BE2C (cell line): ENCODE measurements around the gene ITM2C.

Source experiments
- DNase-seq: peaks from one replicate; pipeline ENCODE4 v3.0.0-alpha.2; 2020
- H3K27me3 ChIP-seq: fragments of 250-450 bp; sonication (Bioruptor Pico); 2 replicates; pipeline ENCODE4 v1.5.1; 2020; ENCODE audit warnings: mild to moderate bottlenecking
- H3K36me3 ChIP-seq: fragments of 250-450 bp; sonication (Bioruptor Pico); 2 replicates; pipeline ENCODE4 v1.5.1; 2020; ENCODE audit warnings: mild to moderate bottlenecking
- H3K4me1 ChIP-seq: fragments of 250-450 bp; sonication (Bioruptor Pico); 2 replicates; pipeline ENCODE4 v1.5.1; 2020
- H3K4me3 ChIP-seq: 2 replicates; pipeline ENCODE4 v1.5.1; 2011; ENCODE audit warnings: low read depth, low read length
- H3K9me3 ChIP-seq: fragments of 250-450 bp; sonication (Bioruptor Pico); 2 replicates; pipeline ENCODE4 v1.5.1; 2020
- CTCF ChIP-seq: IDR thresholded peaks from 2 replicates; pipeline ENCODE4 v1.5.1; 2012; ENCODE audit warnings: mild to moderate bottlenecking, low read depth, low read length

Gene ITM2C

GRCh38 chr2:230919240-230919639 lies 54.5 kb downstream of the ITM2C start:
- TF ChIP-seq CTCF: no peak
- H3K4me1 ChIP-seq: no peaks in the 10 kb centered on the region
- H3K9me3 ChIP-seq: no peaks in the 10 kb centered on the region
- DNase-seq: no peak
- no peak overlapping the region for H3K4me3 ChIP-seq
- H3K27me3 ChIP-seq: peaks cover 10% of the 10 kb centered on the region
- H3K36me3 ChIP-seq: no peaks in the 10 kb centered on the region

GRCh38 chr2:230919681-230920080 lies 54.9 kb downstream of the ITM2C start:
- no peaks in the 10 kb centered on the region for H3K9me3 ChIP-seq
- no peak for TF ChIP-seq CTCF
- H3K4me1 ChIP-seq: no peaks in the 10 kb centered on the region
- no peak overlapping the region for H3K4me3 ChIP-seq
- peaks cover 10% of the 10 kb centered on the region for H3K27me3 ChIP-seq
- no peaks in the 10 kb centered on the region for H3K36me3 ChIP-seq
- no peak for DNase-seq

DNA sequence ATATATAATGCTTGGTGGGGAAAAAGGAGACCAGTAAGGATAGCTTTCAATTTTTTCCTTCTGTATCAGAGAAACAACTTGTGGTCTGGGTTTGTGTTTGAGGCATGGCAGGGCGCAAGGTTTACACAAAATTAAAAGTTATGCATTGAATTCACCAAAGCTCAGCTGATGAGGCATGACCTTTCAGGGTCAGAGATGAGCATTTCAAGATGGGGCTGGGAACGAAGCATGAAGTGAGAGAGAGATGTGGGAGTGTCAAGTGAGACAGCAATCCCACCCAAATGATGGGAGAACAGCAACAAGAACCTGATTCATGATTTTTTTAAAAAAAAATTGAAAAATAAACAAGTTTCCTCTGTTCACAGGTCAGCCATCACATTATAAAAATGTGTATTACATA lies 55.4 kb downstream of the ITM2C start:
- Histone ChIP-seq H3K4me1 (no peaks in the 10 kb centered on the region), H3K36me3 (no peaks in the 10 kb centered on the region), H3K9me3 (no peaks in the 10 kb centered on the region), H3K27me3 (peaks cover 10% of the 10 kb centered on the region), H3K4me3 (no peak overlapping the region)
- no peak for DNase-seq
- no peak for TF ChIP-seq CTCF

- no peak for DNase-seq
- H3K9me3 ChIP-seq: no peaks in the 10 kb centered on the region
- no peak for TF ChIP-seq CTCF
- no peak overlapping the region for H3K4me3 ChIP-seq
- H3K4me1 ChIP-seq: no peaks in the 10 kb centered on the region
- no peaks in the 10 kb centered on the region for H3K36me3 ChIP-seq
- peaks cover 10% of the 10 kb centered on the region for H3K27me3 ChIP-seq
These were observed 57.3 kb downstream of the ITM2C start for GRCh38 chr2:230921806-230922595.

- Histone ChIP-seq H3K4me1 (no peaks in the 10 kb centered on the region), H3K9me3 (no peaks in the 10 kb centered on the region), H3K36me3 (no peaks in the 10 kb centered on the region), H3K4me3 (no peak overlapping the region), H3K27me3 (peaks cover 8% of the 10 kb centered on the region)
- TF ChIP-seq CTCF: no peak
- no peak for DNase-seq
These were observed 58.4 kb downstream of the ITM2C start for GRCh38 chr2:230922951-230923717.

GRCh38 chr2:230924092-230924469 lies 59.3 kb downstream of the ITM2C start:
- Histone ChIP-seq H3K4me1 (no peaks in the 10 kb centered on the region), H3K9me3 (no peaks in the 10 kb centered on the region), H3K27me3 (no peaks in the 10 kb centered on the region), H3K4me3 (no peak overlapping the region), H3K36me3 (no peaks in the 10 kb centered on the region)
- no peak for DNase-seq
- no peak for TF ChIP-seq CTCF
